Inflammatory macrophage (primary cell): Measurements from ENCODE around the gene MYBPH.

ENCODE experiments used
- DNase-seq, 2 donors: peaks; one replicate each; pipeline ENCODE4 v3.0.0-alpha.2; 2020 to 2022
- total RNA-seq, 18 experiments: gene quantifications; one replicate each; lab custom pipeline; 2026; ENCODE audit warnings: mixed read lengths in 6 of 18, inconsistent platforms in 2 of 18; lab: John Stamatoyannopoulos, UW

Gene MYBPH
- 1.7 to 15.5 (median 5.7) reads per million in 18 experiments for total RNA-seq

DNA sequence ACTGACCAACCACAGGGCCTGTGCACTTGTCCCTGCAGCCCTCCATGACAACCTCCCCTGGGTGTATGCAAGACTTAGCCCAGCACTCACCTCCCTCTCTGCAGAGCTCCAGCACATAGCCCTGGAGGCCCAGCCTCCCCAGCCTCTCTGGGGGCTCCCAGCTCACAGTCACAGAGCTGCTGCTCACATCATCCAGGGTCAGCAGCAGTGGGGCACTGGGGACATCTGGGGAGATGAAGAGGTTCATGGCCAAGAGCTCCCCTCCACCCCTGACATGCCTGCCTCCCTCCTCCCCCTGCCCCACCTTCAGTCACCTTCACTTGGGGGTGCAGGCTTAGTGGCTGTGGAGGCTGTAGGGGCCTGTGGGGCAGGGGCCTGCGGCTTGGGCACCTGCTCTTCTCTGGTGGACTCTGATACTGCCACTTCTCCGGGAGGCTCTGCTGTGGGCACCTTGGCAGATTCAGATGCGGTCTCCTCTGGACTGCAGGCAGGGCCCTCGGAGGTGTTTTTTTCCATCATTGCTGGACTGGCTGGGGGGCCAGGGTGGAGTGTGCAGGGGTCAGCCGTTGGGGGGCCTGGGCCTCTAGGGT lies at the start of gene MYBPH:
MYBPH (minus strand) TSS at position 590 of the 590 bp plus-strand sequence; CDS start at position 519, 71 bp downstream.
- DNase-seq = no peak

DNA sequence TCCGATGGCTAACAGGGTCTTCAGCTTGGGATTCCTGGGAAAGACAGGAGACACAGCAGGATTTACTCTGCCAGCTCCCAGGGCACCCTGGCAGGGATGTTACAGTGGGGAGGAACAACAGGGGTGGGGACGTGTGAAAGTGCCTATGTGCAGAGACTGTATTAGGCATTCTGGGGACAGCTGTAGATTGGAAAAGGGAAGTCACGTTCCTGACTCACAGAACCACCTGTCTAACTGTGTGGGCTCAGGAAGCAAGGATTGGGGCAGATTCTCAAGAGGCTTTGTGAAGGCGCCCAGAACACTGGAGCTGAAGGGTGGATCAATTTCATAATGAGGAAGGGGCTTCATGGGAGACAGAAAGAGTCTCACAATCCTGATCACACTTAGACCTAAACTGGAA lies 49.4 kb upstream of the MYBPH start:
- DNase-seq = peak; percentile 32 to 63

- DNase-seq = no peak
These were observed 47.6 kb upstream of the MYBPH start for GRCh38 chr1:203223012-203223775.

DNA sequence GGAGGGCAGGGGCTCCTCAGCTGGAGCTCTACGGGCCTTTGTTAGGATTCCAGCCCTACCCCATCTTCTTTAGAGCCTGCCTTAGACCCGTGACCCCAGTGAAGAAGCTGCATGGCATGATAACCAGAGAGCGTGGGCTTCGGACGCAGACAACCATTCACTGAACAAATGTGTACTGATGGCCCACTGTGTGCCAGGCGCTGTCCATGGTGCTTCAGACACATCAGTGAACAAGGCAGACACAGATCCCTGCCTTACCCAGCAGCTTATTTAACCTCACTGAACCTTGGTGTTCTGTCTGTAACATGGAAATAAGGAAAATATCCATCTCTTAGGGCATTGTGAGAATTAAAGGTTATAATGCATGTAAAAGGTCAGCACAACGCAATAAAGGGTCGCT lies 44.3 kb upstream of the MYBPH start:
- no peak for DNase-seq

DNA sequence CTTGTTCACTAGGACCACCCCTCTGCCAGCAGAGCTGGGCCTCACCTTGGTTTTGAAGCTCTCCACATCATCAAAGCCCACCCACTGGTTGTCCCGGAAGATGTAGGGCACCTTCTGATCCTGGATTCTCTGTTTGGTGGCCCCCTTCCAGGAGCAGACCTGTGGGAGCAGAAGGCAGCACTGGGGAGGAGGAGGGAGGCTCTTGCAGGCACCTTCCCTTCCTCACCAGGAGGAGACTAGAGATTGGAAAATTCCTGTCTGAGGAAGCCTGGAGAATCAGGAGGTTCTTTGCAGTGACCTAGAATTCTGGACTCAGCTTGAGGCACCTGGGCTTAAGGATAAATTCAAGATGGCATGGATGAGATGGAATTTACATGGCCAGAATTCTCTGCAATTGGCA lies 43.5 kb upstream of the MYBPH start:
- DNase-seq = no peak

DNA sequence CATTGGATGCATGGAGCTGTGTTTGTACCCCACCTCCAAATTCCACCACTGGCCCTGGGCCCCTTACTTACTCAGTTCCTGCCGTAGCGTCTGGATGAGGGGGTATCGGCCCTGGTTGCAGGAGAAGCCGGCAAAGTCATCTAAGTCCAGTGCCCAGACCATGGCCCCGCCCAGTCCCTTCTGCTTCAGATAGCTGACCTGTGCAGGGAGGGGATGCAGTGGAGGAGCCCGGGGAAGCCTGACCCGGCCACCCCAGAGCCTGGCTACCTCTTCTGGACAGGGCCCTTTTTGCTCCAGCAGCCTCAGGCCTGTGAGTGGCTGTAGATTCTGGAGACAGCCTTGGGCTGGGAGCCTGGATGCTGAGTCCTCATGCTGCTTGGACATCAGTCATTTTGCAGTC lies 42.0 kb upstream of the MYBPH start:
- DNase-seq = no peak

DNA sequence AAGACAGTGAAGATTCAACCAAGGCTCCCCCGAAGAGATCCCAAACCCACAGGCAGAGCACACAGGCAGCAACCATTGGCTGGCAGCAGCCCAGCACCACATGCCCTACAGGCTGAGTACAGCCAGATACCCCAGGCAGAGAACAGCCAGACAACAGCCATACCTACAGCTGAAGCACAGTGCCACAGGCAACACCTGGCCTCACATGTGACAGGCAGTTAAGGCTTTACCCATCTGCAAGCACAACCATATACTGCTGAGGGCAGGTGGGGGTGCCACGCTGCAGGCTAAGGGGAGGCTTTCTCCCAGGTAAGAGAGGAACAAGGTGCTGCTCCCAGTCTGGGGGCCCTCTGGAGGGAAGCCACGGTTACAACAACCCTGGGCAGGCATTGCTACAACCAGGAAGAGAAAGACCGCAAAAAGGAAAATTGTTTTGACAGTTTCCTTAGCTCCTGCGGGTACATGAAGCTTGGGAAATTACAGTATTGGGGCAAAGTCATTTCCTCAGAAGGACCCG lies 41.6 kb upstream of the MYBPH start:
- no peak for DNase-seq

GRCh38 chr1:203216274-203217138 lies 40.9 kb upstream of the MYBPH start:
- peak; percentile 84 for DNase-seq

GRCh38 chr1:203215573-203215972 lies 39.9 kb upstream of the MYBPH start:
- peak in 1 of 2 donors; percentile 37 for DNase-seq

GRCh38 chr1:203214871-203215270 lies 39.2 kb upstream of the MYBPH start:
- DNase-seq = peak; percentile 91 to 97

GRCh38 chr1:203213126-203213525 lies 37.5 kb upstream of the MYBPH start:
- DNase-seq = no peak

- no peak for DNase-seq
These were observed 36.2 kb upstream of the MYBPH start for GRCh38 chr1:203211812-203212211.

GRCh38 chr1:203210988-203211387 lies 35.4 kb upstream of the MYBPH start:
- DNase-seq = no peak

GRCh38 chr1:203210350-203210749 lies 34.7 kb upstream of the MYBPH start:
- DNase-seq = no peak

- no peak for DNase-seq
These were observed 32.6 kb upstream of the MYBPH start for GRCh38 chr1:203208181-203208580.

DNA sequence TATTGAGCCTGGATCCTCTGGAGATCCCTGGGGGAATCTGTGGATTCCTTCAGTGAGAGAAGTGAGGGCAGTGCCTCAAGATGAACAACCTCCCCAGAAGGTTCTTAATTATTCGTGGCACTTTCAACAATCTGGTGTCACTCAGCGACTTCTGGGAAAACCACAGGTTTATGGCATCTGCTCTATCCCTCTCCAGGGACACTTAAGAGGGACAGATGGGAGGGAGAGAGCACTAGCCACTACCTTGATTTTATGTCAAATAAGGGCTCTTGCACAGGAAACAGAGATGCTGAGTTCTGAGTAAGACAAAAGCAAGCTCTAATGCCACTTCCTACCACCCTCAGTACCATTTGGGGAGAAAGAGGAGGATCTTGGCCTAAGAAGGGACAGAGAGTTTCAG lies 32.1 kb upstream of the MYBPH start:
- no peak for DNase-seq

- DNase-seq = no peak
These were observed 30.6 kb upstream of the MYBPH start for GRCh38 chr1:203206129-203206687.

GRCh38 chr1:203204756-203205155 lies 29.1 kb upstream of the MYBPH start:
- DNase-seq = no peak

- DNase-seq = peak; percentile 85 to 88
These were observed 27.0 kb upstream of the MYBPH start for GRCh38 chr1:203202431-203203245.

DNA sequence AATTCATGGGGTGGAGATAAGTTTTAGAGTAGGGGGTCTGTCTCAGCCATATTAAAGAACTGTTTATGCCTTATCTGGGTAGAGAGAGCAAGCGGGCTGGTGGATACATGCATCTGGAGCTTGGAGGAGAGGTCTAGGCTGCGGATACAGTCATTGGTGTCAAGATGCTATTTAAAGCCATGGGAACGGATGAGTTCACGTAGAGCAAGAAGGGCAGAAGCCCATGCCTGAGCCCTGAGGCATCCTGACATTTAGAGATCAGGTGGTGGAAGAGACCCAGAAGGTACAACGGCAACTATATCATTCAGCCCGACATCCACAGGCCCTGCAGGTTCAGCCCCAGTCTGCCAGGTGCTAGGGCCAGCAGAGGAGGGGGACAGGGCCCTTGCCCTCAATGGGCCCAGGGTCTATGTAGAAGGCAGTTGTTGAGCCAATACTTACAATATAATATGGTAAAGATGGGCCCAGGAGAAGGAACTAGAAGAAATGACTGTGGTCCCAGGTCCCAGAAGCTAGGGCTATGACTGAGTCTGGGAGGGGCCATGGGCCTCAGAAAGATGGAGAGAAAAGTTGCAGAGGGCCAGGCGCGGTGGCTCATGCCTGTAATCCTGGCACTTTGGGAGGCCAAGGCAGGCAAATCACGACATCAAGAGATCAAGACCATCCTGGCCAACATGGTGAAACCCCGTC lies 26.0 kb upstream of the MYBPH start:
- no peak for DNase-seq

DNA sequence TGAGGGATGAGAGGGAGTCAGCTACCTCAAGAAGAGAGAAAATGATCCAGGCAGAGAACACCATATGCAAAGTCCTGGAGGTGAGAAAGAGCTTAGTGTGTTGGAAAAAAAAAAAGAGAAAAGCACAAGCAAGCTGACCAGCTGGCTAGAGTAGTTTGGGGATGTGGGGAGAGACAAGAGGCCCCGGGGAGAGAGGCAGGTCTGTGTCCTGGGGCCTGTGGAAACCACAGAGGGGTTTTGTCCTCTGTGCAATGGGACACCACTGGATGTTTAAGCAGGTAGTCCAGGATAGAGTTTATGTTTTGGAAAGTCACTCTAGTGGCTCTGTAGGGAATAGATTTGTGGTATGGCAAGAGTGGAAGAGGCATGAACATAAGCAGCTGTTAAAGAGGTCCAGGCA lies 25.3 kb upstream of the MYBPH start:
- DNase-seq = no peak
